NCI-H2196 treated with DMSO at 0.1 percent for 48 hours (cell line): Measurements from ENCODE around the gene BRDT.
"Not testable (repeated sequence)": the region's sequence is repeated elsewhere in the genome, so short reads cannot be mapped to it uniquely, and the experiment has no call there.

Experiments
- DNase-seq: peaks from one replicate; lab custom pipeline; 2025; ENCODE audit not compliant: unreplicated experiment; lab: John Stamatoyannopoulos, UW

The BRDT gene

GRCh38 chr1:91981996-91982609, 32.9 kb downstream of the BRDT start:
- no peak for DNase-seq

DNA sequence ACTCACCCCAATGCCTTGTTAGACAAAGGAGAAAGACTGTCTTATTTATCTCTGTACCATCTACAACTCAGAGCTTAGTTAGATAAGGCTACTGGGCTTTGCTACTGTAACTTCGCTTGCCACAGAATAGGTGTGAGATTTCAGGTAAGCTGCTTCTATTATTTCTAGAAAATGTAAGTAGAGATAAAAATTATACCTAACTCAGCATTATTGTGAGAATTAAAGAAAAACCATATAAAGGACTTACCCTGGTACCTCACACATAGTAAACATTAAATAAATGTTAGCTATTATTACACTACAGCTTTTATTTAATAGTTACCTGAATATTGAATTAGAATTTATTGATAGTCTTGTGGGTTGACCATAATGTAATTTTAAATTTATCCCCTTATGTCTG, 44.1 kb downstream of the BRDT start:
- DNase-seq: no peak

- DNase-seq: peak; percentile 7
Observed at GRCh38 chr1:91997607-91998195, 48.5 kb downstream of the BRDT start.

DNA sequence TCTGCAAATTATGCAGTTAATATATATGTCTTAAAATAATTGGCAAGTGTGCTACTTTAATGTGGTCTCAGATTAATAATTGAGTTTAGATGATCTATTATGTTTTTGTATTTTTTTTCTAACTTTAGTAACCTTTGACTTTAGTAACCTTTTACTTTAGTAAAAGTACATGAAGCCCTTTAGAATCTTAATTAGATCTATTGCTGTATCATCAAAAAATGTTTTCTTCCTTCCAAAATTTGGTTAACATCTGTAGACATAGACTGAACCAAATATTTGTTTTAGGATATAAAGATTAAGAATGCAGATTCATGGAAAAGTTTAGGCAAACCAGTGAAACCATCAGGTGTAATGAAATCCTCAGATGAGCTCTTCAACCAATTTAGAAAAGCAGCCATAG, 54.9 kb downstream of the BRDT start:
- no peak for DNase-seq

DNA sequence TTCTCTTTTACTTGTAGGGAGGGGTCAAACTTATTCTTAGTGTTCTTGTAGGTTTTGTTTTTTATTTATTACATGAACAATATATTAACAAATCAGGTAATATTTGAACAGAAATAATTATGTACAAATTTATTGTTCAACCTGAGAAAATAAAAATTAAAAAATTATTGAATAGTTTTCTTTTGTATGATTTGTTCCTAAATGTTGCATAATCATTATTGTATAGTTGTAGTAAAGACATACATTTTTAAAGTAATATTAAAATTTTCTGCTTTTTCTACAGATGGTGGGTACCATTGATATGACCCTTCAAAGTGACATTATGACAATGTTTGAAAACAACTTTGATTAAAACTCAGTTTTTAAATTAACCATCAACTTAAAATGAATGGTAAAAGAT, 64.7 kb downstream of the BRDT start:
- DNase-seq: no peak

- DNase-seq: no peak
Observed at GRCh38 chr1:92016720-92017316, 67.6 kb downstream of the BRDT start.

- DNase-seq: no peak
Observed at GRCh38 chr1:92017656-92018055, 68.5 kb downstream of the BRDT start.

GRCh38 chr1:92026042-92026441, 76.8 kb downstream of the BRDT start:
- not testable (repeated sequence) for DNase-seq

GRCh38 chr1:92026806-92027205, 77.6 kb downstream of the BRDT start:
- no peak for DNase-seq

- no peak for DNase-seq
Observed at GRCh38 chr1:92029241-92029922, 80.2 kb downstream of the BRDT start.

- DNase-seq: no peak
Observed at GRCh38 chr1:92030656-92031107, 81.5 kb downstream of the BRDT start.

DNA sequence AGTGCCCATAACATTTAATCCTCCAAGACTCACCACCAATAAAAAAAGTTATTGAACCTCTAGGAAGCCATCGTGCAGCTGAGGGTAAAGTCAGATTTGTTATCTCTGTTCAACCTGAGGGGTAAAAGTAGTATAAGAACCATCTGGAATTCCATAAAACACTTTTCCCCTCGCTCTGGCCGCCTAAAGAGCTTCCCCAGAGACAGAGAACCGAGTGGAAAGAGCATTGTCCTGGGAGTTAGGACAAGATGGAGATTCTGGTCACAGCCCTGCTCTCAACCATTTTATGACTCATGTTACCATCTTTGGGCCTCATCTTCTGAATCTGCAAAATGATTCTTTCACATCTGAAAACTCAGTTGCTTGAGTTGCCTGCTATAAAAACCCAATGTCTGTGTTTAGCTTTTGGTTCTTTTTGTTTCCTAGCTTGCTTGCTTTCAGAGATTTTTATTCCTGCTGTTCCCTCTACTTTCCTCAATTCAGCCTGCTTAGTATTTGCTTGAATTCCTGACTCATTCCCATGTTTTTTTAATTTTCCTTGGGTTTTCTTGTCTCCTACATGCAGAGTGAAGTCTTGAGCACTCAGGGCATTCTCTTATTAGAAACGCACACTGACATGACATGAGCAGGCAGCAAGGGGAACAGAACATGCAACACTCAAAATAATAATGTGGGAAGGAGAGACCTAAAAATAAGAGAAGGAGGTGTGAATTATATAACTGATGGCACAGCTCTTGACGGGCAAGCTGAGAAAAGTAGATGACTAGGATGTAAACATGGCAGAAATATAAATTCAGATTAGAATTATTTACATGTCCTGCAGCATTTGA, 82.3 kb downstream of the BRDT start:
- no peak for DNase-seq

- DNase-seq: no peak
Observed at GRCh38 chr1:92037400-92037799, 88.2 kb downstream of the BRDT start.

GRCh38 chr1:92038695-92039346, 89.6 kb downstream of the BRDT start:
- no peak for DNase-seq

DNA sequence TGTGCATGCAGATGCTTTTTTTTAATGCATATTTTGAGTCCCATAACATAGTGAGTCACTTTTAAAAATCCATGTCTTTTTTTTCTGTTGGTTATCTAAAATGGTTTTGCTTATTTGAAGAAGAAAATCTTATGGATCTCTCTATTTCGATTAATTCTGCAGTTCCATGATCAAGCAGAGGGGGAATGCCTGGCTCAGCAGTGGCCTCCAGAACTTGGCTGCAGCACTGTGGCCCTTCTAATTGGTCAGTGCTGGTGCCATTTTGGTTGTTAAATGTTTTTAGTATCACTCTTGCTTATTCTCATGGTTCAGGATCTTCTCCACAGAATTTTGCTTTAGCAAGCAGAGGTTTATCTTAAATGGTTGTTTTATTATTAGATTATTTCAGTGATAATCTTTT, 91.8 kb downstream of the BRDT start:
- no peak for DNase-seq

GRCh38 chr1:92043621-92044020, 94.4 kb downstream of the BRDT start:
- DNase-seq: no peak

- DNase-seq: no peak
Observed at GRCh38 chr1:92045766-92046495, 96.7 kb downstream of the BRDT start.

- no peak for DNase-seq
Observed at GRCh38 chr1:92051948-92052347, 102.7 kb downstream of the BRDT start.
